ENCODE measurements around the gene XCL1. TPM values are rescaled to one million over a fixed set of nuclear protein-coding genes. Genes with fewer than 3 reads are reported as not detected.
"Not testable (repeated sequence)": the region's sequence is repeated elsewhere in the genome, so short reads cannot be mapped to it uniquely, and the experiment has no call there.

The XCL1 gene
- total RNA-seq (under 1 TPM; 0.22 to 0.38 TPM), total RNA-seq (0 to 359 (median 1.7) reads per million in 172 experiments)
- polyA plus RNA-seq (2013, experiment 1 of 2) = 1.00 TPM
- polyA plus RNA-seq (2013, experiment 2 of 2) = 0.63 TPM

- peaks cover 11% of the 10 kb centered on the region for H3K4me1 Mint-ChIP-seq (ENCODE audit: low read depth)
Measured at GRCh38 chr1:168576245-168576688, at the start of gene XCL1. Gene XCL1 (plus strand): TSS chr1:168576605. CDS start chr1:168576638, 33 bp downstream.

GRCh38 chr1:168529518-168529917, 46.9 kb upstream of the XCL1 start:
- peaks cover 59% of the 10 kb centered on the region for H3K4me1 Mint-ChIP-seq (ENCODE audit: low read depth)
- no peak for TF ChIP-seq CTCF (IDR thresholded peaks at IDR 0.05)
- peaks cover 32% of the 10 kb centered on the region for H3K4me1 ChIP-seq (ENCODE audit: insufficient read depth, low read length)
- no peaks in the 10 kb centered on the region for H3K27me3 Mint-ChIP-seq
- H3K9me3 Mint-ChIP-seq = no peaks in the 10 kb centered on the region
- H3K4me3 ChIP-seq (ENCODE audit: low read length) = no peak overlapping the region
- H3K27ac Mint-ChIP-seq = peak overlapping the region; percentile 85
- CTCF ChIA-PET = no interaction called here
- H3K4me3 Mint-ChIP-seq = no peak overlapping the region
- H3K27ac ChIP-seq (ENCODE audit: low read depth in 1 of 2, low read length in 2 of 2) = no peak overlapping the region
- no peaks in the 10 kb centered on the region for H3K36me3 Mint-ChIP-seq (ENCODE audit: low read depth)
- POLR2A ChIA-PET = interaction anchor here (1.7 kb wide), 1 partner anchor 85 kb away, joined by 4 read pairs; no protein-coding TSS in a partner anchor
- ATAC-seq (ENCODE audit: poor library complexity) (no peak), DNase-seq (no peak)
- peaks cover 0 to under 1% of the 10 kb centered on the region in 2 experiments for H3K9me3 ChIP-seq (ENCODE audit: control insufficient read depth in 1 of 2, insufficient read depth in 1 of 2, low read length in 2 of 2)
- intact Hi-C loops (cut with DNase I, micrococcal nuclease) = no loop called here
- no peaks in the 10 kb centered on the region for H3K36me3 ChIP-seq (ENCODE audit: insufficient read depth, low read length)
- H3K27me3 ChIP-seq (ENCODE audit: control insufficient read depth in 1 of 2, insufficient read depth in 2 of 2, low read length in 2 of 2) = no peaks in the 10 kb centered on the region

More at GRCh38 chr1:168576245-168576688, at the start of gene XCL1:
- CTCF ChIA-PET; H3K9me3 ChIP-seq (ENCODE audit: control insufficient read depth in 1 of 2, insufficient read depth in 1 of 2, low read length in 2 of 2); H3K4me3 ChIP-seq (ENCODE audit: low read length); H3K27me3 Mint-ChIP-seq; intact Hi-C loops (cut with DNase I, micrococcal nuclease); H3K36me3 Mint-ChIP-seq (ENCODE audit: low read depth); H3K4me3 Mint-ChIP-seq; ATAC-seq (ENCODE audit: poor library complexity); H3K27ac ChIP-seq (ENCODE audit: low read depth in 1 of 2, low read length in 2 of 2); H3K9me3 Mint-ChIP-seq; H3K4me1 ChIP-seq (ENCODE audit: insufficient read depth, low read length); H3K36me3 ChIP-seq (ENCODE audit: insufficient read depth, low read length); H3K27me3 ChIP-seq (ENCODE audit: control insufficient read depth in 1 of 2, insufficient read depth in 2 of 2, low read length in 2 of 2); POLR2A ChIA-PET; H3K27ac Mint-ChIP-seq: not testable (repeated sequence)
- DNase-seq = peak in 2 of 14 experiments; percentile 15 to 50

GRCh38 chr1:168531615-168532345, 44.6 kb upstream of the XCL1 start:
- ATAC-seq (ENCODE audit: poor library complexity) = peak; percentile 85

More at GRCh38 chr1:168531615-168532345, 44.6 kb upstream of the XCL1 start:
- DNase-seq = peak in 4 of 14 experiments; percentile 33 to 85 (median 55)
- H3K4me3 Mint-ChIP-seq = peak overlapping the region; percentile 61
- no peak overlapping the region for H3K4me3 ChIP-seq (ENCODE audit: low read length)
- peak overlapping the region; percentile 85 for H3K27ac Mint-ChIP-seq
- ChIA-PET POLR2A (interaction anchor here (0.6 to 2.7 kb wide), 7 partner anchors 11 to 101 kb away, joined by 3 to 22 read pairs (median 5); no protein-coding TSS in a partner anchor), CTCF (no interaction called here)
- peak overlapping the region in 1 of 2 donors; percentile 47 for H3K27ac ChIP-seq (ENCODE audit: low read depth in 1 of 2, low read length in 2 of 2)
- H3K27me3 Mint-ChIP-seq = no peaks in the 10 kb centered on the region
- peaks cover 81% of the 10 kb centered on the region for H3K4me1 Mint-ChIP-seq (ENCODE audit: low read depth)
- no peaks in the 10 kb centered on the region for H3K27me3 ChIP-seq (ENCODE audit: control insufficient read depth in 1 of 2, insufficient read depth in 2 of 2, low read length in 2 of 2)
- H3K36me3 ChIP-seq (ENCODE audit: insufficient read depth, low read length) = no peaks in the 10 kb centered on the region
- no peaks in the 10 kb centered on the region for H3K36me3 Mint-ChIP-seq (ENCODE audit: low read depth)
- intact Hi-C loops (cut with DNase I, micrococcal nuclease) = loop anchor here in 1 of 2 experiments (2.0 kb wide), 1 partner anchor 15 kb away; no protein-coding TSS in a partner anchor
- no peaks in the 10 kb centered on the region for H3K9me3 Mint-ChIP-seq
- peaks cover 41% of the 10 kb centered on the region for H3K4me1 ChIP-seq (ENCODE audit: insufficient read depth, low read length)
- H3K9me3 ChIP-seq (ENCODE audit: control insufficient read depth in 1 of 2, insufficient read depth in 1 of 2, low read length in 2 of 2) = no peaks in the 10 kb centered on the region
- TF ChIP-seq CTCF (IDR thresholded peaks at IDR 0.05) = no peak

Measured in CD4-positive, alpha-beta T cell (primary cell).